ENCODE data around the gene WWOX. TPM values are rescaled to one million over a fixed set of nuclear protein-coding genes. Genes with fewer than 3 reads are reported as not detected.

WWOX gene
- polyA plus RNA-seq, 1 donor (not counting 4 experiments of a cell fraction or from before 2014, with no cell fraction given): 5.1 TPM

DNA sequence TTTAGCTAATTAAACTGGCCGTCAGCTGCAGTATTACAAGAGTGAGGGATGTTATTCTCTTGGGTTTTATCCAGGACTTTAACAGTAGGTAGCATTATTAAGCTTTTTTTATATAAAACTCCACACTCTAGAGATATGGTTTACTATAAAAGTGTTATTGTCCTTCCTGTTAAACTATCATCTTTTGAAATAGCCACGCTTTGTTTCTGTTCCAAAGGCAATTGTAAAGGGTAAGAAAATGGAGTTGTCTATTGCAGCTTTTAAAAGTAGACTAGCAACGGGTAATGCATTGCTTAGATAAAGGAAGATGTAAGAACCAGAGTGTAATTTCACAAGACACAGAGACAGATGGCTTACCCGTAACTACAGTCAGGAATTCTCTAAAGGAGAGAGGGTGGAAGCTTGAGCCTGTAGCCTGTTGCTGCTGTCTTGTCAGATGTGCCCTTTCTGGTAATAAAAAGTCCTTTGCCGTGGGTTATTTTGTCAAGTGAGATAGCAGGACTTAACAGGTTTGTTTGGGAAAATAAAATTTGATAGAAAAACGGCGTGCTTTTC, 56.4 kb downstream of the WWOX start:
- no peak for FAIRE-seq
- H3K4me1 ChIP-seq (ENCODE audit: control insufficient read depth, extremely low read depth, insufficient read depth, low read length): no peaks in the 10 kb centered on the region
- no peak overlapping the region for H3K27ac ChIP-seq (ENCODE audit: control insufficient read depth, insufficient read depth, low read length)
- no peaks in the 10 kb centered on the region for H3K79me2 ChIP-seq (ENCODE audit: control insufficient read depth, insufficient read depth, low read length)
- no peaks in the 10 kb centered on the region for H3K36me3 ChIP-seq (ENCODE audit: control insufficient read depth in 2 of 2, extremely low read depth in 1 of 2, insufficient read depth in 2 of 2, low read length in 2 of 2)
- H4K20me1 ChIP-seq (ENCODE audit: control insufficient read depth, extremely low read depth, insufficient read depth, low read length): no peaks in the 10 kb centered on the region
- dilution Hi-C loops (cut with MboI; ENCODE audit: extremely low pct_ligation_motif_present, low sequenced_read_pairs): no loop called here
- H3K9me3 ChIP-seq (ENCODE audit: control insufficient read depth, low read depth, low read length): no peaks in the 10 kb centered on the region
- no peaks in the 10 kb centered on the region for H3K27me3 ChIP-seq (ENCODE audit: control insufficient read depth, extremely low read depth, insufficient read depth, low read length)
- DNase-seq (ENCODE audit: low read depth, low spot score): no peak
- H3K4me2 ChIP-seq (ENCODE audit: control insufficient read depth, extremely low read depth, insufficient read depth, low read depth, low read length): no peak overlapping the region
- no peak overlapping the region for H3K9ac ChIP-seq (ENCODE audit: control insufficient read depth, extremely low read depth, insufficient read depth, low read length)
- H3K9me1 ChIP-seq (ENCODE audit: control insufficient read depth, extremely low read depth, insufficient read depth, low read length): no peaks in the 10 kb centered on the region
- TF ChIP-seq, protein P1, sequence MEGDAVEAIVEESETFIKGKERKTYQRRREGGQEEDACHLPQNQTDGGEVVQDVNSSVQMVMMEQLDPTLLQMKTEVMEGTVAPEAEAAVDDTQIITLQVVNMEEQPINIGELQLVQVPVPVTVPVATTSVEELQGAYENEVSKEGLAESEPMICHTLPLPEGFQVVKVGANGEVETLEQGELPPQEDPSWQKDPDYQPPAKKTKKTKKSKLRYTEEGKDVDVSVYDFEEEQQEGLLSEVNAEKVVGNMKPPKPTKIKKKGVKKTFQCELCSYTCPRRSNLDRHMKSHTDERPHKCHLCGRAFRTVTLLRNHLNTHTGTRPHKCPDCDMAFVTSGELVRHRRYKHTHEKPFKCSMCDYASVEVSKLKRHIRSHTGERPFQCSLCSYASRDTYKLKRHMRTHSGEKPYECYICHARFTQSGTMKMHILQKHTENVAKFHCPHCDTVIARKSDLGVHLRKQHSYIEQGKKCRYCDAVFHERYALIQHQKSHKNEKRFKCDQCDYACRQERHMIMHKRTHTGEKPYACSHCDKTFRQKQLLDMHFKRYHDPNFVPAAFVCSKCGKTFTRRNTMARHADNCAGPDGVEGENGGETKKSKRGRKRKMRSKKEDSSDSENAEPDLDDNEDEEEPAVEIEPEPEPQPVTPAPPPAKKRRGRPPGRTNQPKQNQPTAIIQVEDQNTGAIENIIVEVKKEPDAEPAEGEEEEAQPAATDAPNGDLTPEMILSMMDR (optimal IDR thresholded peaks at IDR 0.05 in 1 of 3, IDR thresholded peaks at IDR 0.05 in 1 of 3, conservative IDR thresholded peaks at IDR 0.05 in 1 of 3; ENCODE audit: extremely low read depth in 1 of 3, insufficient read depth in 2 of 3, low read length in 3 of 3): no peak
- H3K4me3 ChIP-seq (ENCODE audit: control insufficient read depth in 2 of 3, extremely low read depth in 1 of 3, insufficient read depth in 2 of 3, low read depth in 1 of 3, low read length in 3 of 3): no peak overlapping the region
- H2AFZ ChIP-seq (ENCODE audit: control insufficient read depth, low read length): no peak overlapping the region

DNA sequence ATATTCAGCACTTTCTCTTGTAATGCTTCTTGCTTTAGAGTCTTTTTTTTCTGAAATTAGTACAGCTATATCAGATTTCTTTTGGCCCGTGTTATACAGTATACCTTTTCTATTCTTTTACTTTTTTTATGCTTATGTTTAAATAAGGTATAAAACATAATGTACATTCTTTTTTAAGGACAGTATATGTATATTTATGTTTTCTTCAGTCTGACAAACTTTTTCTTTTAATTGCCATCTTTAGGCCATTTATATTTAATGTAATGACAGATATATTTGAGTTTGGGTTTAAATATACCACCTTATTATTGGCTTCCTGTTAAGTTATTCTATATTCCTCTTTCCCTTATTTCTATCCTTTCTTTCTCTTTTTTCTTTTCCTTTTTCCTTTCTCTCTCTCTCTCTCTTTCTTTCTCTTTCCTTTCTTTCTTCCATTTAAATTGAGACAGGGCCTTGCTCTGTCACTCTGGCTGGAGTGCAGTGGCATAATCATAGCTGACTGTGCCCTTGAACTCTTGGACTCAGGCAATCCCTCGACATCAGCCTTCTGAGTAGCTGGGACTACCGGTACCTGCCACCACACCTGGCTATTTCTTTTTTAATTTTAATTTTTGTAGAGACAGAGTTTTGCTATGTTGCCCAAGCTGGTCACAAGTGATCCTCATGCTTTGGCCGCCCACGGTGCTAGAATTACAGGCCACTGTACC, 61.7 kb downstream of the WWOX start:
- no peak for FAIRE-seq
- no peaks in the 10 kb centered on the region for H3K27me3 ChIP-seq (ENCODE audit: control insufficient read depth, extremely low read depth, insufficient read depth, low read length)

More for the DNA sequence above, 61.7 kb downstream of the WWOX start:
- Histone ChIP-seq H4K20me1 (ENCODE audit: control insufficient read depth, extremely low read depth, insufficient read depth, low read length) (no peaks in the 10 kb centered on the region), H3K36me3 (ENCODE audit: control insufficient read depth in 2 of 2, extremely low read depth in 1 of 2, insufficient read depth in 2 of 2, low read length in 2 of 2) (no peaks in the 10 kb centered on the region), H3K9me1 (ENCODE audit: control insufficient read depth, extremely low read depth, insufficient read depth, low read length) (no peaks in the 10 kb centered on the region), H3K4me1 (ENCODE audit: control insufficient read depth, extremely low read depth, insufficient read depth, low read length) (no peaks in the 10 kb centered on the region), H3K4me3 (ENCODE audit: control insufficient read depth in 2 of 3, extremely low read depth in 1 of 3, insufficient read depth in 2 of 3, low read depth in 1 of 3, low read length in 3 of 3) (no peak overlapping the region), H3K79me2 (ENCODE audit: control insufficient read depth, insufficient read depth, low read length) (no peaks in the 10 kb centered on the region), H3K9ac (ENCODE audit: control insufficient read depth, extremely low read depth, insufficient read depth, low read length) (no peak overlapping the region), H3K4me2 (ENCODE audit: control insufficient read depth, extremely low read depth, insufficient read depth, low read depth, low read length) (no peak overlapping the region), H3K9me3 (ENCODE audit: control insufficient read depth, low read depth, low read length) (no peaks in the 10 kb centered on the region), H2AFZ (ENCODE audit: control insufficient read depth, low read length) (no peak overlapping the region), H3K27ac (ENCODE audit: control insufficient read depth, insufficient read depth, low read length) (no peak overlapping the region)
- dilution Hi-C loops (cut with MboI; ENCODE audit: extremely low pct_ligation_motif_present, low sequenced_read_pairs): no loop called here
- TF ChIP-seq, protein P1 (optimal IDR thresholded peaks at IDR 0.05 in 1 of 3, IDR thresholded peaks at IDR 0.05 in 1 of 3, conservative IDR thresholded peaks at IDR 0.05 in 1 of 3; ENCODE audit: extremely low read depth in 1 of 3, insufficient read depth in 2 of 3, low read length in 3 of 3): no peak
- TF ChIP-seq EZH2 (IDR thresholded peaks at IDR 0.05; ENCODE audit: low read length): no peak
- DNase-seq (ENCODE audit: low read depth, low spot score): no peak

Data from keratinocyte (primary cell).